HG03442 (cell line): ENCODE data around the gene BRME1.

Experiments
- ATAC-seq: cut with Tn5 transposase; IDR thresholded peaks from one replicate; pipeline ENCODE4 v1.9.1; 2021; ENCODE audit warnings: mild to moderate bottlenecking, moderate library complexity; ENCODE audit not compliant: unreplicated experiment

BRME1 gene

DNA sequence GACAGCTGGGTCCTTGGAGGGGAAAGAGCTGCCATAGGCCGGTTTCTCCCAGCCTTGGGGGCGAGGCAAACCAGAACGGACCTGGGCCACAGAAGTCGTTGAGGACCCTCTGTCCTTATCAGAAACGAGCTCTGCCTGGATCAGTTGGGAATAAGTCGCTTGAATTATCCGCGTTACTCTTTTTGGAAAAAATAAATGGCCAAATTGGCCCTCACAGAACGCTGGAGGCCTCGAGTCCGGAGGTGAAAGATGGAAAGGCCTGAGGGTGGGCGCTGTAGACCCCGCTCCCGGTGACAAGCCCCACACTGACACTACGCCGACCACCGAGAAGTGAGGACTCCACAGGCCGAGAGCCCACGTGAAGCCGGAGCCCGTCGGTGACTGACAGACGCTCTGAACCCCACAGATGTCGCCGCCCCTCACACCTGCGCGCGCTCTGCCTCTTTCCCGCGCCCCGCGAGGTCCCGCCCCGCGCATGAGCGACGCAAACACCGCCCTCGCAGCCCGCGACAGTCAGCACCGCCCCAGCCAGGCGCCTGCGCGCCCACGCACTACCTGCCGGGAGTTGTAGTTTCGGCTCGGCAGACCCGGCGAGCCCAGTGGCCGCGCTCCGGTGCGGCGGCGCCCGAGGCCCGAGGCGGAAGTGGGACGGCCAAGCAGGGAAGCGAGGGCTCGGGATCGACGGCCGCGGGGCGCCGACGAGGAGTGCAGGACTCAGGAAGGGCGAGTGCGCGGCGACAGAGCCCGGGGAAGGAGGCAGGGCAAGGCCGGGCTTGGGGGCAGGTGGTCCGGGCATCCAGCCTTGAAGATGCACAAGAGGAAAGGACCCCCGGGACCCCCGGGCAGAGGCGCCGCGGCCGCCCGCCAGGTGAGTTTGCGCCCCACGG, at the start of gene BRME1, which contains the start of gene CC2D1A:
TSS of gene BRME1 (minus strand) at position 484 of the 887 bp plus-strand sequence. CDS start 1,225 bp downstream, outside the sequence.
TSS of gene CC2D1A (plus strand) at position 568 of the 887 bp plus-strand sequence. CDS start at position 809, 241 bp downstream.
- peak; percentile 88 for ATAC-seq

DNA sequence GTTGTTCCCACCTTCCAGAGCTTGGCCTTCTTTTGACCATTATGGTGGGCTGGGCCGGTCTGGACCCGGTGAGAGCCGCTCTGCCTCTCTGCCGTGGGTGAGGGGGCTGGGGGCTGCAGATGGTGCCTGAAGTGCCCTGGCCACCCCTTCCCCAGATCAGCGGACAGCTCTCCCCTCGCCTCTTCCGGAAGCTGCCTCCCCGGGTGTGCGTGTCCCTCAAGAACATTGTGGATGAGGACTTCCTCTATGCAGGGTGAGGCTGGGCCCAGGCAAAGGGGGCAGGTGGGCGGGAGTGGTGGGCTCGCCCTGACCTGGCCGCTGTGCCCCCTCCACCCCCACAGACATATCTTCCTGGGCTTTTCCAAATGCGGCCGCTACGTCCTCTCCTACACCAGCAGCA, 48.3 kb upstream of the BRME1 start:
- no peak for ATAC-seq

GRCh38 chr19:13952931-13953531, 47.1 kb upstream of the BRME1 start:
- ATAC-seq, result no peak

- ATAC-seq, result peak; percentile 98
These were observed 46.4 kb upstream of the BRME1 start, which contains the start of gene DCAF15 for GRCh38 chr19:13952154-13952930. Gene DCAF15, plus strand, starts transcription at chr19:13952509. Its CDS starts 4 bp downstream, at chr19:13952513.

DNA sequence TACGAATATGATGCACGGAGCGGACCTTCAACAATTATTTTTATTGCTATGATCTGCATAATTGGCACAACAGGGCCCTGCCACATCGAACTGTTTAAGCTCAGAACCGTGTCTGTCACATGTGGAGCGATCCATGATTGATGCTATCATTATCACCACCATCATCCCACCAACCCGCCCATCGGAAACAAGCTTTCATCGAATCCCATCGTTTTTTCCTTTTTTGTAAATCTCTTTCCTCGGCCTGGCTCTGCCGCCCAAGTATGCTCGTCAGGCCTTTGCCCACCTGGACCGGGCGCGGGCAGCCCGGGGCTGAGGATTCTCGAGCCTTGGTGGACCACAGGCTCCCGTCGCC, 45.9 kb upstream of the BRME1 start:
- ATAC-seq, result no peak

GRCh38 chr19:13951043-13951442, 45.1 kb upstream of the BRME1 start:
- ATAC-seq, result no peak

DNA sequence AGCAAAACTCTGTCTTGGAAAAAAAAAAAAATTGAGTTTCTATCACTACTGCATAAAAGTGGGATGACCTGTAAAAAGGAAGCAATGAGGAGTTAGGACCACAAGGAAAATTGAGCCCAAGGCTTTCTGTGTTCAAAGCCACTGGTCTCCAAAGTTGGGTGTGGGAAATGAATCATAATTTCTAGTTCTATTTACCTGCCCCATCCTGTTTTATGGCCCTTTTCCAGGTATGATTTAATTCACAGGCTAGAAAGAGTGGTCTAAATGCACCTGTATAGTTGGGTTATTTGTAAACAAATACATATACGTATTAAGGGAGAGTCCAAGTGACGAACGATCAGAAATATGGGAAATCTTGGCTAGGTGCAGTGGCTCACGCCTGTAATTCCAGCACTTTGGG, 40.5 kb upstream of the BRME1 start:
- ATAC-seq, result no peak

DNA sequence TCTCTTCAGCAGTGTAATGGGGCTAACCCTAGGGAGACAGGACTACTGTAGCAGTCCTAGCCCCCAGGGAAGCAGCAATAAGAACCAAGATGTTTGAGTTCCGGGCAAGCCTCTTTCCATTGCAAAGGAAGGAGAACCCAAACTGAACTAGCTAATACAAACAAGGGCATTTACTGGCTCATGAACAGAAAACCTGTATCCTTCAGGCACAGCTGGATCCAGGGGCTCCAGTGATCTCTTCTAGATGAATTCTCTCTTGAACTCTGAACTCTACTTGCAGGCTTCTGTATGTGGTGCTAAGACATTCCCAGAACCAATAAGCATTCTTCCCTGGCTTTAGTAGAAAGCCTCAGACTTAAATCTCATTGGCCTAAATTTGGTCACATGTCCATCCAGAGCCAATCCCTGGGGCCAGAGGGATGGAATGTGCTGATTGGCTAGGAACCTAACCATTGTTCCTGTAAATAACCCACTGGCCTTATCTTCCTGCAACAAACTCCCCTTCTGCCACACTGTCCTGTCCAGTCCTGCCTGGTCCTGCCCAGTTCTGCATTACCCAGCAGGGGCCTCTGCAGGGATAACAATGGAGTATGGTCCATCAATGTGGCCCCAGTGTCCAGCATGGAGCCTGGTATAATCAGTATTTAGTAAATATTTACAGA, 36.2 kb upstream of the BRME1 start:
- ATAC-seq, result no peak

GRCh38 chr19:13938301-13939064, 32.6 kb upstream of the BRME1 start, which contains the start of gene PODNL1:
Gene PODNL1, minus strand, starts transcription at chr19:13938417. Its CDS starts 236 bp downstream, at chr19:13938181.
- ATAC-seq, result no peak

GRCh38 chr19:13937479-13938300, 31.8 kb upstream of the BRME1 start:
- ATAC-seq, result no peak

DNA sequence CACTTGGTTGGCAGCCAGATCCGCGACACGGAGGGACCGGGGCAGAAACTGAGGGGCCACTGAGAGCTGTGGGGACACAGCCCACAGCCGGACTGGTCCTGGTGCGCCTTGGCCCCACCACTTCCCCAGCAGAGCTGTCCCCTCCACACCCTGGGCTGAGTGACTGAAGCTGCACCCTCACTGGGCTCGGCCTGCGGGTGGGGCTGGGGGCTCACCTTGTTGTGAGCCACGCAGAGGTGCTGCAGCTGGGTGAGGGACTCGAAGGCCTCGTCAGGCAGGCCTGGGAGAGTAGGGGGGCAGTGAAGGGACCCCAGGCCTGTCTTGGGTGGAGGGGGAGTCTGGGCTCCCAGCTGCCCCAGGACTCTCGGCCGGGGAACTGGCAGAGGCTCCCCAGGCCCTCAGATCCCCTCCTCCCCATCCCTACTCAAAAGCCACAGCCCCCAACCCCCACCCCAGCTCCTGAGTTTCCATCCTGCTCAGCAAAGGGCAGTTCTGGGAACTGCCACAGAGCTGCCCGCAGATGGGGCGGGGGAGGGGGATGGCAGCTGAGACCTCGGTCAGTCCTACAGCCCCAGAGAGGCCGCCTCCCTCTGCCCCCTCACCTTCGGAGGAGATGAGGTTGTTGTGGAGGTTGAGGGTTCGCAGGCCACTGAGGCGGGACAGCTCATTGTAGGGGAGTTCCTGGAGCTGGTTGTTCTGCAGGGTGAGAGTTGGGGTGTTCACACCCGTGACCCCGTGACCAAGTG, 30.0 kb upstream of the BRME1 start:
- no peak for ATAC-seq

GRCh38 chr19:13934785-13935109, 28.8 kb upstream of the BRME1 start:
- no peak for ATAC-seq

GRCh38 chr19:13932911-13933393, 27.0 kb upstream of the BRME1 start:
- ATAC-seq, result no peak

DNA sequence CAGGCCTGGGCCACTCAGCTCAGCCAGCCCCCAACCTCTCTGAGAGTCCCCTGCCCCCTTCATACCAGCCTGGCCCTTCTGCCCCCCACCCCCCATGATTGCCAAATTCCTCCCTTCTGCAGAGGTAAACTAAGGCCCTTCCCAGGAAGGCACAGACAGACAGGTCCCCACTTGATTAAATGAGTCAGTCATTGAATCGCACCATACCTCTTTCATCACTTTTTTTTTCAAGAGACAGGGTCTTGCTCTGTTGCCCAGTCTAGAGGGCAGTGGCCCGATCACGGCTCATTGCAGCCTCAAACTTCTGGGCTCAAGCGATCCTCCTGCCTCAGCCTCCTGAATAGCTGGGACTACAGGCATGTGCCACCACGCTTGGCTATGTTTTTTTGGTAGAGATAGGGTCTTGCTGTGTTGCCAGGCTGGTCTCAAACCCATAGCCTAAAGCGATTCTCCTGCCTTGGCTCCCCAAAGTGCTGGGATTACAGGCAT, 26.3 kb upstream of the BRME1 start:
- ATAC-seq, result no peak

GRCh38 chr19:13931391-13932148, 25.7 kb upstream of the BRME1 start:
- ATAC-seq, result no peak

DNA sequence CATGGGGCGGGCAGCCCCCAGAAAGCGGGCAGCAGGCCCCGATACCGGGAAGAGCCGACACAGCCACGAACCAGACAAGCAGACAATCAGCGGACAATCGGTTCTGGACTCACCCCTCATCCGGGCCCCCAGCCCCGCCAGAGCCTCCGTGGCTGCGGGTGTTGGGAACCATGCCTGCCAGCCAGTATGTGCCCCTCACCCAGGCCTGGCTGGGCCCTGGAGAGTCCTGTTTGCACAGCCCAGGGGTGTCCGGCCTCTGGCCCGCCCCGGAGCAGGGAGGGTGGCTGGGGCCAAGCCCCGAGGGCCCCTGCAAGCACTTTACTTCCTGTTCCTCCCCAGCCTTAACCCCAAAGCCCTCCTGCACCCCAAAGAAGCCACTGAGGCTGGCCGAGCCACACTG, 24.5 kb upstream of the BRME1 start:
- ATAC-seq, result no peak

GRCh38 chr19:13929956-13930355, 24.0 kb upstream of the BRME1 start:
- ATAC-seq, result no peak
